Breast epithelium (tissue), 3 donors: ENCODE results near the gene NRXN3.

Source experiments
- POLR2A ChIP-seq: fragments of 450-650 bp; IDR thresholded peaks from one replicate; pipeline ENCODE4 v1.6.1; 2016; ENCODE audit warnings: antibody characterized with exemption, mild to moderate bottlenecking, moderate library complexity
- TF ChIP-seq, protein P1 (sequence below), 3 donors: fragments of 450-650 bp; IDR thresholded peaks; one replicate each; pipeline ENCODE4 v1.5.1; 2016 to 2017; ENCODE audit warnings: antibody characterized with exemption in 3 of 3, mild to moderate bottlenecking in 3 of 3, moderate library complexity in 3 of 3

DNA sequence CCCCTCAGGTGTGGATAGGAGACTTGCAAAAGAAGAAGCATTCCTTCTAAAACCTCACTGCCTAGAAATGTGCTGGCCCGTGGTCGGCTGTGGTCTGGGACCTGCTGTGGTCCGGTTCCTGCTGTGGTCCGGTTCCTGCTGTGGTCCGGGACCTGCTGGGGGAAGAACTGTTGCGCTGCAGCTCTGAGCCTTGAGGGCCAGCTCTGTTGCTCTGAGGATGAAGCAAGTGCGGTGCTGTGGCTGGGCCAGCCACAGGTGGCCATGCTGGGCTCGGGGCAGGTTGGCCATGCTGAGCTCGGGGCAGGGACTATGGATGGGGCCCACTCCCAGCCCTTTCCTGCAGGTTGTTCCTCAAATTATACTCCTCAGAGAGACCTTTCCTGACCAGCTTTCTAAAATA lies 5.2 kb downstream of the NRXN3 start:
- TF ChIP-seq, protein P1, sequence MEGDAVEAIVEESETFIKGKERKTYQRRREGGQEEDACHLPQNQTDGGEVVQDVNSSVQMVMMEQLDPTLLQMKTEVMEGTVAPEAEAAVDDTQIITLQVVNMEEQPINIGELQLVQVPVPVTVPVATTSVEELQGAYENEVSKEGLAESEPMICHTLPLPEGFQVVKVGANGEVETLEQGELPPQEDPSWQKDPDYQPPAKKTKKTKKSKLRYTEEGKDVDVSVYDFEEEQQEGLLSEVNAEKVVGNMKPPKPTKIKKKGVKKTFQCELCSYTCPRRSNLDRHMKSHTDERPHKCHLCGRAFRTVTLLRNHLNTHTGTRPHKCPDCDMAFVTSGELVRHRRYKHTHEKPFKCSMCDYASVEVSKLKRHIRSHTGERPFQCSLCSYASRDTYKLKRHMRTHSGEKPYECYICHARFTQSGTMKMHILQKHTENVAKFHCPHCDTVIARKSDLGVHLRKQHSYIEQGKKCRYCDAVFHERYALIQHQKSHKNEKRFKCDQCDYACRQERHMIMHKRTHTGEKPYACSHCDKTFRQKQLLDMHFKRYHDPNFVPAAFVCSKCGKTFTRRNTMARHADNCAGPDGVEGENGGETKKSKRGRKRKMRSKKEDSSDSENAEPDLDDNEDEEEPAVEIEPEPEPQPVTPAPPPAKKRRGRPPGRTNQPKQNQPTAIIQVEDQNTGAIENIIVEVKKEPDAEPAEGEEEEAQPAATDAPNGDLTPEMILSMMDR (IDR thresholded peaks at IDR 0.05) = no peak
- no peak for TF ChIP-seq POLR2A
